HG03439 (cell line): Measurements from ENCODE around the gene DDX46.
"Not testable (repeated sequence)": the region's sequence is repeated elsewhere in the genome, so short reads cannot be mapped to it uniquely, and the experiment has no call there.

ENCODE experiments used
- ATAC-seq: cut with Tn5 transposase; IDR thresholded peaks from one replicate; pipeline ENCODE4 v1.9.1; 2021; ENCODE audit warnings: mild to moderate bottlenecking, moderate library complexity; ENCODE audit not compliant: unreplicated experiment

DDX46 gene

GRCh38 chr5:134784946-134785620, 26.5 kb downstream of the DDX46 start:
- no peak for ATAC-seq

DNA sequence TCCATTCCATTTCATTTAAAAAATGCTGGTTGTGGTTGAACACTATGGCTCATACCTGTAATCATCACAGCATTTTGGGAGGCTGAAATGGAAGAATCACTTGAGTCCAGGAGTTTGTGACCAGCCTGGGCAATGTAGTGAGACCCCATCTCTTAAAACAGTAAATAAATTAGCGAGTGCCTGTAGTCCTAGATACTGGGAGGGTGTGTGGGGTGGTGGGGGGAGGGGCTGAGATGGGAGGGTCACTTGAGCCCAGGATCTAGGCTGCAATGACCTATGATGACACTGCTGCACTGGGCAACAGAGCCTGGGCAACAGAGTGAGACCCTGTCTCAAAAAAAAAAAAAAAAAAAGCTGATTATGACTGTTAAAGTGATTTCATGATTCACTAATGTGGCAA, 29.1 kb downstream of the DDX46 start:
- ATAC-seq, result no peak

- ATAC-seq, result no peak
Measured at GRCh38 chr5:134791580-134791979, 33.0 kb downstream of the DDX46 start.

DNA sequence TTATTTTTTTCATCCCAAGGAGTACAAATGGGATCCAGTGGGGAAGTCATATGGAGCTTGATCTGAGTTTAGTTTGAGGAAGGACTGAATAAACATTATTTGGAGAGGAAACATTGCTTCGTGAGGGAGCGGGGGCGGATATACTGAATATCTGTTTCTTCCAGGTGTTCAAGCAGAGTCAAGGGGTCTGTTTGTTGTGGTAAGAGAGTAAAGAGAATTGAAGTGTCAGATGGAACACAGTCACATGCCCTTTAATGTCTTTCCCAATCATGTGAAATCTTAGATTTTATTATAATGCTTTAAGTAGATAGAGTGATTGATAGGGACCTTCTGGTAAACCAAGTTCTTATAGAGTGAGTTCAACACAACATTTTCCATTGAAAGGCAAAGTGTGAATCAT, 33.7 kb downstream of the DDX46 start:
- no peak for ATAC-seq

GRCh38 chr5:134793111-134793510, 34.5 kb downstream of the DDX46 start:
- no peak for ATAC-seq

- ATAC-seq, result no peak
Measured at GRCh38 chr5:134794082-134794481, 35.5 kb downstream of the DDX46 start.

- ATAC-seq, result no peak
Measured at GRCh38 chr5:134794819-134795218, 36.2 kb downstream of the DDX46 start.

DNA sequence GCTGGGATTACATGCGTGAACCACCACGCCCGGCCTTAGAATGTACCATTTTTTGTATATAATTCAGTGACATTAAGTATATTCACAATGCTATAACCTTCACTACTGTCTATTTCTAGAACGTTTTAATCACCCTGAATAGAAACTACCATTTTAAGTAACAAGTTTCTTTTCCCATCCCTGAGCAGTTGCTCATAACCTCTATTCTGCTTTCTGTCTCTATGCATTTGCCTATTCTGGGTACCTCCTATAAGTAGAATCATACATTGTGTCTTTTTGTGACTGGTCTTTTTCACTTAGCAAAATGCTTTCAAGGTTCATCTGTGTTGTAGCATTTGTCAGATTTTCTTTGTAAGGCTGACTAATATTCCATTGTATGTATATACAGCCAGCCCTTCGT, 39.9 kb downstream of the DDX46 start:
- ATAC-seq, result no peak

DNA sequence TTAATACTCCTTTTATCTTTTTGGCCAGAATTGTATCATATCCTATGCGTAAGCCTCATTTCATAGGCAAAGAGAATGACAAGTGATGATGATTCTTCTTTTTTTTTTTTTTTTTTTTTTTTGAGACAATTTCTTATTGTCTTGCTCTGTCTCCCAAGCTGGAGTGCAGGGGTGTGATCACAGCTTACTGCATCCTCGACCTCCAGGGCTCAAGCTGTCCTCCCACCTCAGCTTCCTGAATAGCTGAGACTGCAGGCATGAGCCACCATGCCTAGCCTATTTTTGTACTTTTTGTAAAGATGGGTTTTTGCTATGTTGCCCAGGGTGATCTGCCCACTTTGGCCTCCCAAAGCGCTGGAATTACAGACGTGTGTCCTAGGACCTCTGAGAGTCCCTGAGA, 45.2 kb downstream of the DDX46 start:
- ATAC-seq, result no peak

DNA sequence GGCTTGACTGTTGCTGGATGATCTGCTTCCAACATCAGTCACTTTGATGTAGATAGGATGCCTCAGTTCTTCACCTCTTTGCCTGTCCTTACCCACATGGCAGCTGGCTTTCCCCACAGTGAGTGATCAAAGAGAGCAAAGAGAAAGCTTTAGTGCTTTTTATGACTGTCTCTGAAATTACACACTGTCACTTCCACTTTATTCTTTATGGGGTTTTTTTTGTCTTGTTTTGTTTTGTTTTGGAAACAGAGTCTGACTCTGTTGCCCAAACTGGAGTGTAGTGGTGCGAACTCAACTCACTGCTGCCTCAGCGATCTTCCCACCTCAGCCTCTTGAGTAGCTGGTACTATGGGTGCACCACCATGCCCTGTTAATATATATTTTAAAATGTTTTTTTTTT, 54.8 kb downstream of the DDX46 start:
- ATAC-seq, result no peak

GRCh38 chr5:134813827-134814226, 55.2 kb downstream of the DDX46 start:
- ATAC-seq, result no peak

DNA sequence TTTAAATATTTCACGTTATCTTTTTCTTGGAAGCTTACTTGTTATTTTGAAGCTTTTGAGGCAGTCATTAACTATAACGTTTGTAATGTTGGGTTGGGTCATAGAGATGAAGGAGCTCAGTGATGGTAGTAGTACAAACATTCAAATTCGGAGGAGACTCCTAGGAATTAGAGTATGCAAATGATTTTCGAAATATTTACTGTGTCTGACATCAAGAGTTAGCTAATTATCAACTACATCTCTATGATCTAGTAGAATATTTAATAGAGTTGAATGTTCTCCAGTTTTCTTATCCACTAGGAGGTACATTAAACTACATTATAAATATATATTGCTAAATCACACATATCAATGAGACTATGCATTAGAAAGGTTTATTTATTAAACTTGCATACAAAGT, 58.4 kb downstream of the DDX46 start:
- no peak for ATAC-seq

GRCh38 chr5:134818776-134819175, 60.2 kb downstream of the DDX46 start:
- ATAC-seq, result no peak

DNA sequence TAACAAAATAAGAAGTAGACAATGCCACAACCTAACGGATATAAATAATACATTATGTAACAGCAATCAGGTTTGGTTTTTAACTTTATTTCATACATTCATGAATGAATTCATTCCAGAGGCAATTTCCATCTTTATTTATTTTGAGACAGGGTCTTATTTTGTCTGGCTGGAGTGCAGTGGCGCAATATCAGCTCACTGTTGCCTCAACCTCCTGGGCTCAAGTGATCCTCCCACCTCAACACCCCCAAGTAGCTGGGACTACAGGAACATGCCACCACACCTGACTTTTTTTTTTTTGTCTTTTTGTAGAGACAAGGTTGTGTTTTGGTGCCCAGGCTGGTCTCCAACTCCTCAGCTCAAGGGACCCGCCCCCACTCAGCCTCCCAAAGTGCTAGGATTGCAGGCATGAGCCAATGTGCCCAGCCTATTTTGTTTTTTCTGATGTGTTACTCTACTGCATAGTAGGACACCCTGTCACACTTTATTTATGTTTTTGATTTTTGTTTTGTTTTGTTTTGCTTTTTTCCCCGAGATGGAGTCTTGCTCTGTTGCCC, 60.9 kb downstream of the DDX46 start:
- no peak for ATAC-seq

DNA sequence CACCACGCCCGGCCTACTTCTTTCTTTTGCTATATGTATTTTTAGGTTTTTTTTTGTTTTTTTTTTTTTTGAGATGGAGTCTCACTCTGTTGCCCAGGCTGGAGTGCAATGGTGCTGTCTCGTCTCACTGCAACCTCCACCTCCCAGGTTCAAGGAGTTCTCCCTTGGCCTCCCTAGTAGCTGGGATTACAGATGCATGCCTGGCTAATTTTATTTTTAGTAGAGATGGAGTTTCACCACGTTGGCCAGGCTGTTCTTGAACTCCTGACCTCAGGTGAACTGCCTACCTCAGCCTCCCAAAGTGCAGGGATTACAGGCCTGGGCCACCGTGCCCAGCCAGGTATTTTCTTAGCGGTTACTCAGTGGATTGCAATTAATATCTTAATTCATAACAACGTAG, 63.3 kb downstream of the DDX46 start:
- no peak for ATAC-seq

GRCh38 chr5:134824681-134825080, 66.1 kb downstream of the DDX46 start:
- ATAC-seq, result no peak

GRCh38 chr5:134825212-134825611, 66.6 kb downstream of the DDX46 start:
- no peak for ATAC-seq

DNA sequence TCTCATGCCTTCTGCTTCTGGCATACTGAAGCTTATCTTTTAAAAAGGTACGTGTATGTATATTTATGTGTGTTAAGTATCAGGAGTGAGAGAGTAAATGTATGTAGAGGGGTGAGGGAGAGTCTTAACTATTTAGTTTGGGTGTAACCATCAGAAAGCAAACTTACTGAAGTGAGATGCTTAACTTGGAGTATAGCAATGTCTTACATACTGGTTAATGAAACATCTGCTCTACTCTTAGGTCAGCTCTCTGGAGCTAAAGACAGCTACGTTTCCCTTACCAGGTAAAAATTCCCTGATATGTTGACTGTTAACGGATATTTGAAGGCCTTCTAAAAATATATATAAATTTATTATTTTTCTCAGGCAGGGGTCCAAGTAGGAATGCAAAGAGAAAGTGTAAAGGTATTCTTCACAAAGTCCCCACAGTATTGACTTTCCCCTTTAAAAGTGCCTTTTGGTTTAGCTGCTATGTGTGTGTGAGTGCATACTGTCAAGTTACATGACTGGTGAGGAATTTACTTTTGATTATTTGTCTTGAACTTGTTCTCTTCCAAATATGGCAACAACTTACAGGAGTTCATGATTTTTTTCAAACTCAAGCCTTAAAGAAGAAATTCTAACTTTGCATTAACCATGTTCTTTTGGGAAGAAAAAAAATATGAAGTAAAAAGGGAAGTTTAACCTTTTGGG, 74.9 kb downstream of the DDX46 start:
- ATAC-seq, result no peak

DNA sequence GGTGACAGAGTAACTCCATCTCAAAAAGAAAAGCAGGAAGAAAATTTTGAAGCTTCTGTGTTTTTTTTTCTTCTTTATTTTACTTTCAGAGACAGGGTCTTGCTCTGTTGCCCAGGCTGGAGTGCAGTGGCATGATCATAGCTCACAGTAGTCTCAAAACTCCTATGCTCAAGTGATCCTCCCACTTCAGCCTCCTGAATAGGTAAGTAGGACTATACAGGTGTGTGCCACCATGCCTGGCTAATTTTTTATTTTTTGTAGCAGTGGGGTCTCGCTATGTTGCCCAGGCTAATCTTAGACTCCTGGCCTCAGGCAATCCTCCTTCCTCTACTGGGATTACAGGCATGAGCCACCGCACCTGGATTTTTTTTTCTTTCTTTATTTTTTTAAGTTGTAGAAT, 77.0 kb downstream of the DDX46 start:
- no peak for ATAC-seq

GRCh38 chr5:134837530-134838181, 79.1 kb downstream of the DDX46 start:
- no peak for ATAC-seq

- not testable (repeated sequence) for ATAC-seq
Measured at GRCh38 chr5:134838361-134838760, 79.8 kb downstream of the DDX46 start.

GRCh38 chr5:134840811-134841210, 82.2 kb downstream of the DDX46 start:
- ATAC-seq, result no peak
